Activated CD8-positive, alpha-beta memory T cell treated with anti-CD3 and anti-CD28 coated beads, Interleukin-2, amount 50 U/mL, for 48 hours (primary cell): ENCODE measurements around the gene FMNL2.

Source experiments
- DNase-seq: peaks from one replicate; pipeline ENCODE4 v3.0.0-alpha.2; 2020

FMNL2 gene

GRCh38 chr2:152452256-152452973 is 117.4 kb downstream of the FMNL2 start:
- no peak for DNase-seq

- DNase-seq, result no peak
These were observed 118.3 kb downstream of the FMNL2 start for GRCh38 chr2:152453129-152453911.

GRCh38 chr2:152454371-152454770 is 119.4 kb downstream of the FMNL2 start:
- DNase-seq, result no peak

- no peak for DNase-seq
These were observed 120.0 kb downstream of the FMNL2 start for GRCh38 chr2:152454960-152455359.

GRCh38 chr2:152455738-152456137 is 120.8 kb downstream of the FMNL2 start:
- no peak for DNase-seq

GRCh38 chr2:152456262-152456661 is 121.3 kb downstream of the FMNL2 start:
- no peak for DNase-seq

- DNase-seq, result no peak
These were observed 123.5 kb downstream of the FMNL2 start for GRCh38 chr2:152458441-152458940.

GRCh38 chr2:152459091-152459490 is 124.1 kb downstream of the FMNL2 start:
- DNase-seq, result no peak

- no peak for DNase-seq
These were observed 125.6 kb downstream of the FMNL2 start for GRCh38 chr2:152460567-152460966.

- no peak for DNase-seq
These were observed 127.1 kb downstream of the FMNL2 start for GRCh38 chr2:152462120-152462519.

GRCh38 chr2:152462779-152463178 is 127.8 kb downstream of the FMNL2 start:
- DNase-seq, result no peak

- DNase-seq, result no peak
These were observed 130.0 kb downstream of the FMNL2 start for GRCh38 chr2:152464851-152465470.

- no peak for DNase-seq
These were observed 130.6 kb downstream of the FMNL2 start for GRCh38 chr2:152465541-152465940.

- no peak for DNase-seq
These were observed 131.1 kb downstream of the FMNL2 start for GRCh38 chr2:152466041-152466440.

GRCh38 chr2:152466980-152467676 is 132.2 kb downstream of the FMNL2 start:
- no peak for DNase-seq

GRCh38 chr2:152467677-152468410 is 132.9 kb downstream of the FMNL2 start:
- DNase-seq, result no peak

GRCh38 chr2:152468899-152469692 is 134.1 kb downstream of the FMNL2 start:
- no peak for DNase-seq

- no peak for DNase-seq
These were observed 136.2 kb downstream of the FMNL2 start for GRCh38 chr2:152470861-152471854.

GRCh38 chr2:152472481-152472887 is 137.5 kb downstream of the FMNL2 start:
- DNase-seq, result no peak
